B cell (primary cell): ENCODE data around the gene IGFALS.

Experiments used
- CTCF ChIP-seq: fragments of 200-600 bp; IDR thresholded peaks from one replicate; pipeline ENCODE4 v1.8.0; 2022; ENCODE audit warnings: antibody characterized with exemption, mild to moderate bottlenecking
- EZH2 ChIP-seq: IDR thresholded peaks from 2 replicates; pipeline ENCODE4 v1.6.1; 2012; ENCODE audit warnings: borderline replicate concordance, low read depth, mild to moderate bottlenecking, moderate library complexity, low read length; ENCODE audit not compliant: insufficient read depth, poor library complexity, severe bottlenecking

- TF ChIP-seq CTCF (no peak), EZH2 (no peak)
Measured at GRCh38 chr16:1818873-1819525, 25.5 kb upstream of the IGFALS start.
